Measurements from ENCODE around the gene ZAR1.
"Not testable (repeated sequence)": the region's sequence is repeated elsewhere in the genome, so short reads cannot be mapped to it uniquely, and the experiment has no call there.

ZAR1 gene, protein sequence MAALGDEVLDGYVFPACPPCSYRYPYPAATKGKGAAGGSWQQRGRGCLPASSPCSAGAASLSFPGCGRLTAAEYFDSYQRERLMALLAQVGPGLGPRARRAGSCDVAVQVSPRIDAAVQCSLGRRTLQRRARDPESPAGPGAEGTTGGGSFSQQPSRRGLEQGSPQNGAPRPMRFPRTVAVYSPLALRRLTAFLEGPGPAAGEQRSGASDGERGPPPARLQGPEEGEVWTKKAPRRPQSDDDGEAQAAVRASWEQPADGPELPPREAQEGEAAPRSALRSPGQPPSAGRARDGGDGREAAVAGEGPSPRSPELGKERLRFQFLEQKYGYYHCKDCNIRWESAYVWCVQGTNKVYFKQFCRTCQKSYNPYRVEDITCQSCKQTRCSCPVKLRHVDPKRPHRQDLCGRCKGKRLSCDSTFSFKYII

DNA sequence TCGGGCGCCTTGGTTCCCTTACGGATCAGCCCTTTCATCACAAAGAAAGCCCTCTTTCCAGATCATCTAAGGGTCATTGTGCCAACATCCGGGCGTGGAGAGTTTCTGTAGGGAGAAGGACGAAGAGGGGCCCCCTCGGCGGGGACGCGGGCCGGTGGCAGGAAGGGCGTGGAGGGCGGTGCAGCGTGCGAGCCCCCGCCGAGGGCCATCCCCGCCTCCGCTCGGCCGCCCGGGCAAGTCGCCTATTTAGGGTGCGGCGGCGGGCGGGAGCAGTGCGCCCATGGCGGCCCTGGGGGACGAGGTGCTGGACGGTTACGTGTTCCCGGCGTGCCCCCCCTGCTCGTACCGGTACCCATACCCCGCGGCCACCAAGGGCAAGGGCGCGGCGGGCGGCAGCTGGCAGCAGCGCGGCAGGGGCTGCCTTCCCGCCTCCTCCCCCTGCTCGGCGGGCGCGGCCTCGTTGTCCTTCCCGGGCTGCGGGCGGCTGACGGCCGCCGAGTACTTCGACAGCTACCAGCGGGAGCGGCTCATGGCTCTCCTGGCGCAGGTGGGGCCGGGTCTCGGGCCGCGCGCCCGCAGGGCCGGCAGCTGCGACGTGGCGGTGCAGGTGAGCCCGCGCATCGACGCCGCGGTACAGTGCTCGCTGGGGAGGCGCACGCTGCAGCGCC, at the start of gene ZAR1:
ZAR1 (plus strand) TSS at position 241 of the 668 bp plus-strand sequence; CDS start at position 281, 40 bp downstream.
- DNase-seq (ENCODE audit: low read depth, low spot score), result no peak

DNA sequence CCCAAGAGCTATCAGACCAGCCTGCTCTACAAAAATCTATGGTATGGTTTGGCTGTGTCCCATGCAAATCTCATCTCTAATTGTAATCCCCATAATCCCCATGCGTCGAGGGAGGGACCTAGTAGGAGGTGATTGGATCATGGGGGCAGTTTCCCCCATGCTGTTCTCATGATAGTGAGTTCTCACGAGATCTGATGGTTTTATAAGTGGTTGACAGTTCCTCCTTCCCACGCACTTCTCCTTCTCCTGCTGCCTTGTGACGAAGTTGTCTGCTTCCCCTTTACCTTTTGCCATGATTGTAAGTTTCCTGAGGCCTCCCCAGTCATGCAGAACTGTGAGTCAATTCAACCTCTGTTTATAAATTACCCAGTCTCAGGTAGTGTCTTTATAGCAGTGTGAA, 49.1 kb upstream of the ZAR1 start:
- not testable (repeated sequence) for DNase-seq (ENCODE audit: low read depth, low spot score)

DNA sequence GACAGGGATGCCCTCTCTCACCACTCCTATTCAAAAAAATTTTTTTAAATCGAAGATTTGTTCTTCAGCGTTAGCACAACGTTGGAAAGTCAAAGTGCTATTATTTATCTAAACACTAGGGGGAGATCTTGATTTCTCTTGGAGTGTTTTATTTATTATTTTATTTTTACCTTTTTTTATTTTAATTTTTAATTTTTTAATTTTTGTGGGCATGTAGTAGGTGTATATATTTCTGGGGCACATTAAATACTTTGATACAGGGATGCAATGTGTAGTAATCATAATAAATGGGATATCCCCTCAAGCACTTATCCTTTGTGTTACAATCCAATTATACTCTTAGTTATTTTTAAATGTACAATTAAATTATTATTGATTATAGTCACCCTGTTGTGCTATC, 44.3 kb upstream of the ZAR1 start:
- DNase-seq (ENCODE audit: low read depth, low spot score), result no peak

DNA sequence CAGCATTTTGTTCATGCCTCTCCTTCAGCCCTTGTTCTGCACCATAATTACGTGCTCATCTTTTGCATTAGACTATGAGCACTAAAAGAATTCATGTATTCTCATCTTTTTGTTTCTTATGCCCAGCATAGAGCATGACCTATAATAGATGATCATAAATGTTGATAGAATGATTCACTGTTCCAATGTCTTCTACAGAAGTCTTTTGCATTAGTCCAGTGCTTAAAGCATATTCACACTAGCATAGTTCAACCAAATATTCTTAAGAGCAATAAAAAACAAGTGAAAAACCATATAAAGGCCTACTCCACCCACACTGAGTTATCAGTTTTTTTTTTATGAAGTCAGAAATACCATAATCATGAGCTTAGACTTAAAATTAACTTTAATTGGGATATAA, 43.4 kb upstream of the ZAR1 start:
- no peak for DNase-seq (ENCODE audit: low read depth, low spot score)

DNA sequence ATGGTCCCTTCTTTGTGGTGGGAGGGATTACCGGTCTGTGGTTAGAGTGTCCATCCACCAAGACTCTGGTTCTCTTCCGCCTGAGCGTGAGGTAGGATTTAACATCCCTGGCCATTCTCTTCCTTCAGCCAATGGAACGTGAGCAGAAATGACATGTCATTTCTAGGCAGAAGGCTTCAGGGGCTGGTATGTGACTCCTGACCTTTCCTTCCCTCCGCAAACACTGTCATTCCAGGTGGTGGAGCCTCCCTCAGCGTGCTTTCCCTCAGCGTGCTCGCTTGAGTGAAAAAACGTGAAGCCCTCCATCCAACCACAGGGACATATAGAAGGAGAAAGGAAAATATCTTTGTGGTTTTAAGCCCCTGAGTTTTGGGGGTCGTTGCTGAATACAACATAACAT, 40.9 kb upstream of the ZAR1 start:
- DNase-seq (ENCODE audit: low read depth, low spot score), result no peak

DNA sequence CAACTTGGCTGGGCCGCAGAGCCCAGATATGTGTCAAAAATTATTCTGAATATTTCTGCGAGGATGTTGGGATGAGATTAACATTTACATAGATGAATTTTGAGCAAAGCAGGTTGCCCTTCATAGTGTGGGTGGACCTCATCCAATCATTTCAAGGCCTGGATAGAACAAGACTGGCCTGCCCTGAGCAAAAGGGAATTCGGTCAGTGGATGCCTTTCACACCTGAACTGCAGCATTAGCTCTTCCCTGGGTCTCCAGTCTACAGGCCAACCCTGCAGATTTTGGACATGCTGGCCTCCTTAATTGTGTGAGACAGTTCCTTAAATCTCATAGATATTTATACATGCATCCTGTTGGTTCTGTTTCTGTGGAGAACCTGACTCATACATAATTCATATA, 39.3 kb upstream of the ZAR1 start:
- no peak for DNase-seq (ENCODE audit: low read depth, low spot score)

DNA sequence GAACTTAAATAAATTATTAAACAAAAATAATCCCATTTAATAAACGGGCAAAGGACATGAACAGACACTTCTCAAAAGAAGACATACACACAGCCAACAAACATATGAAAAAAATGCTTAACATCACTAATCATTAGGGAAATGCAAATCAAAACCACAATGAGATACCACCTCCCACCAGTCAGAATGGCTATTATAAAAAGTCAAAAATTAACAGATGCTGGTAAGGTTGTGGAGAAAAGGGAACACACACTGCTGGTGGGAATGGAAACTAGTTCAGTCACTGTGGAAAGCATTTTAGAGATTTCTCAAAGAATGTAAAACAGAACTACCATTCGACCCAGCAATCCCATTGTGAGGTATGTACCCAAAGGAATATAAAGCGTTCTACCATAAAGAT, 38.4 kb upstream of the ZAR1 start:
- DNase-seq (ENCODE audit: low read depth, low spot score), result not testable (repeated sequence)

DNA sequence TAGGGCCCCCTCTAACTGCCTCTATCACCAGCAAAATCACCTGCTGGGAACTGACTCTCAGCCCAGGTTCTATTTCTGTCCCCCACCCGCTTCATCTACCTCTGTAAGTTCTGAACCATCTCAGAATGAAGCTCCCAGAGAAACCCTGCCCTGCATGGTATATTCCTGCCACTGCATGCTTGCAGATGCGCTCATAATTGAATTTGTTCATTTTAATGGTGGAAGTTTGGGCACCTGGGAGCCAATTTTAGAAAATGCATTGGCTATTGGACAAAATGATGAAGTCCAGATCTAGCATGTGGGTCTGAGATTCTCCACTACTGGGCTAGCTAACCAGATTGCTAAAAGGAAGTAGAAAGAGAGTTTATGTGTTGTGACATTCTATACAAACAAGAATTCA, 35.5 kb upstream of the ZAR1 start:
- no peak for DNase-seq (ENCODE audit: low read depth, low spot score)

DNA sequence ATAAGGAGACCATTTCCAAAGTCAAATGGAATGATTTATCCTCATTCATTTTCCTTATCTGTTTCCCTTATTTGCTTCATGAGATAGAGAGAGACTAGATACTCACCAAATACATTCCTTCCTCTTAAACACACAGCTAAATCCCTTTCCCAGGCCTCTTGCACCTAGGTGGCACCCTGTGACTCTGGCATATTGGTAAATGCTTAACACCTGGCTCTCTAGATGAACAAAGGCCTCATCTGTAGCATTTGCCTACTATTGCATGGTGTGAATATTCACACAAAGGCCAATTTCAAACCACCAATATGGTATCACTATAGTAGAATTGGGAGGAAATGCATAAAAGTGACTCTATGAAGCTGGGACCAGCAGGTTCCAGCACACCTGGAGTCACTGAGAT, 29.1 kb upstream of the ZAR1 start:
- no peak for DNase-seq (ENCODE audit: low read depth, low spot score)

DNA sequence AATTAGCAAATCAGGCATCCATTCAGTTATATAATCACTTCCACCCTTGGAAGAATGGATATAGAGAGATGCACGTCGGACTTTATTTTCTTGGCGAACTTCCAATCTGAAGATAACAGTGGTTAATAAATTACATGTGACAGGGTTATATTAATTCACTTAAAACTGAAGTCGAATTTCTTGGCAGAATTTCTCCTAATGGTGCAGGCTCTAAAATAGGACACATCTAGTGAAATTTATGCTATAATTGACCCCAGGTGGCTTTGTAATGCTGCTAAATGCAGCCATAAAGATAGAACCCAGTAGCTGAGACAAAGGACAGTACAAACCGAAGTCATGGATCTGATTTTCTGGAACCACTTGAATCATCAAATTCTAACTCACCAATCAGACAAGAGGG, 27.7 kb upstream of the ZAR1 start:
- DNase-seq (ENCODE audit: low read depth, low spot score), result no peak

DNA sequence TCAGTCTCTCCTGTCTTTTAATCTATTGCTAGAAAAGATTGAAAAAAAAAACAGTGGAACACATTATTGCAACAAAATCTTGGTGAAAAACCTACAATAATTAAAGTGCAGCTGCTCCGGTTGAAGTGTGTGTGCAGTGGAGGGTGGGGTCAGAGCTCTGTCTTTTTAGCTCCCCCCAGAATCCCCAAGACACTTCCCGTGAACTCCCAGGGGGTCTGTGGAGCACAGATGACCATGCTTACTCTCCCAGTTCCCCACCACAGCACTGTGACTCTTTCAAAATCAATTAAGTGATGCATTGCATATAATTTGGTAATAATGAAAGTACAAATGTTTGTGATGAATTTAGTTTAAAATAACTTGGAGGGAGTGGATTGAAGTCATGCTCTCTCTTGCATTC, 22.6 kb upstream of the ZAR1 start:
- DNase-seq (ENCODE audit: low read depth, low spot score), result no peak

DNA sequence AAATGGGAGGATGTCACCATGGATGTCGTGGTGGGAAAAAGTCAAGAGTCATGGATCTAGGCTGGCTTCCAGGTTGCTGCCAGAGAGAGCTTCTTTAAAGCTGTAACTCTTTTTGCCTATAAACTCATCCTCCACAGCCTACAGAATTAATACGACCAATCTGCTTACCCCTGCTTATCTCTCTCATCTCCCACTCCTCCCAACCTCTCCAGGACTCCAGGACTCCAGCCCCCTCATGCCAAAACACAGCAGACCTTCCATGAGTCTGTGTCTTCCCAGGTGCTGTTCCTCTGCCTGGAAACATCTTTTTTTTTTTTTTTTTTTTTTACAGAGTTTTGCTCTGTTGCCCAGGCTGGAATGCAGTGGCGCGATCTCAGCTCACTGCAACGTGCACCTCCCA, 22.2 kb upstream of the ZAR1 start:
- DNase-seq (ENCODE audit: low read depth, low spot score), result no peak

DNA sequence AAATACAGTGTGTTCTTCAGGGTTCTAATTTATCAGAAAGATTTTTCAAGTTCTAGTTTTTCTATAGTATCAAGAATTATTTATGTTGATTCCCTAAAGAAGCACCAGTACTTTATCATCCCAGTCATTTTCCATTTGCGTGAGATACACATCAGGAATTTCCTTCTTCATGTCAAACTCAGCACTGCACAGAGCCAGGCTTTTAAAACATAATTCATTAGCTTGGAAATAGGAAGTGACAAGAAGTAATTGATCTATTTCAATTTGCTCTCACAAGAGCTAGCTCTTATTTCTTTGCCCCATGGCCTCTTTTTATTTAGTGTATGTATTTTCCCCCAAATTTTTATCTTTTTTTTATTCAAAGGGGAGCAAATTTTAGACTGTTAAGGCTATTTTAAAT, 19.9 kb upstream of the ZAR1 start:
- DNase-seq (ENCODE audit: low read depth, low spot score), result no peak

DNA sequence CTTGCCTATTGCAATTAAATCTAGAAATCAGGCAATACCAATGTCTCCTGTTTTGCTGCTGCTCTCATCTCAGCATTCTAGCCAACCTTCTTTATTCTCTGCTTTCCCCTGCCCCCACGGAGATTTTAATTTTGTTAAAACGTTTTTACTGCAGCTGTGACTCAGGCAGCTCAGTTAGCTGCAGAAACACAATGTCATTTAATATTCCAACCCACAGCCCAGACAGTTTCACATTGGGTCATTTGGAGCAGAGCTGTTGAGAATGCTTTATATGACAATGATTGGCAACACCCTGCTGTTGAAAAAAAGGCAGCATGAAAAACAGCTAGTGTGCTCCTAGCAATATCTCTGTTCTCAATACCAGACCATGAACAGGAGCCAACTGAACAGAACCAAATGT, 19.5 kb upstream of the ZAR1 start:
- DNase-seq (ENCODE audit: low read depth, low spot score), result no peak

DNA sequence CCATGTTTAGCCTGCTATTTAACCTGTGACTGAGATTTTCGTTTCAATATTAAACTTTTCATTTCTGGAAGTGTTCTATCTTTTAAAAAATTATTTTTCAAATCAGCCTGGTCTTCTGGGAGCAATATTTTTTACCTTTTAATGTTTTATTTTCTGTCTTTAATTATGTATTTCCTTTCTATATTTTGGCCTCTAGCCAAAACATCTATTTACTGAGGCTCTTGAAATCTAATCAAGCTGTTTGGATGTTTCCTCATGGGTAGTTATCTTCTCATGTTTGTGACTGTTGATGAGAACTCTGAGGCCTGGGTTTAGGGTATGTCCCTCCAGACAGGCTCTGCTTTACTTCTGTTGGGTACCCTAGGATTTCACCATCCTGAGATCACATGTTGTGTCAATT, 17.3 kb upstream of the ZAR1 start:
- DNase-seq (ENCODE audit: low read depth, low spot score), result no peak

DNA sequence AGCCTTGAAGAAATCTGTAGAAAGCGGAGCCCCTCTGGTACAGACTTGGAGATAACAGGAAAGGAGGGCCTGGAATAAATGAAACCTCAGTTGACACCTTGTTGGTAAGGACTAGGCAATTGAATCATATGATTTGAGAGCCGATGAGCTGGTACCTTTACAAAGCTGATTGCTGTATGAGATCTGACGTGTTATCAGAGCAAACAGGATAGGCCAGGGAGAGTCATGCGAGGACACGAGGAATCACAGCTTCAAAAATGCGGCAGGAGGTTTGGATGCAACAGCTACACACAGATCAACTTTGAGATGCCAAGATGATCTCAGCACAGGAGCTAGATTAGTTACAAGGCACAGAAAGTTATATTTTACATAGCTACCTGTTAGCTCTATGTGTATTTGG, 14.3 kb upstream of the ZAR1 start:
- DNase-seq (ENCODE audit: low read depth, low spot score), result no peak

DNA sequence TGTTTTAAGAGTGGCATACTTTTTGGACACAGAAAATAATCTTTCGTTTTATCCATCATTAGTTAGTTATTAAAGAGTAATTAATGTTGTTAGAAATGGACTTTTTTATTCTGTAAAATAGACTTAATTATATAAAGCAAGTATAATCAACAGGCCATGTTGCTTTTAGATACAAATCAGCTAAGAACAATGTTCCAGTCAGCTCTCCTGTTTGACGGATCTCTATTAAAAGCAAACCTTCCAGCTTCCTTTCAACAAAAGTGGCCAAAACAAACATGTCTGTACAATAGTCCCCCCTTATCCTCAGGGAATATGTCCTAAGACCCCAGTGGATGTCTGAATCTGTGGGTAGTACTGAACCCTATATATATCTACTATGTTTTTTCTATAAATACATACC, 11.8 kb upstream of the ZAR1 start:
- no peak for DNase-seq (ENCODE audit: low read depth, low spot score)

DNA sequence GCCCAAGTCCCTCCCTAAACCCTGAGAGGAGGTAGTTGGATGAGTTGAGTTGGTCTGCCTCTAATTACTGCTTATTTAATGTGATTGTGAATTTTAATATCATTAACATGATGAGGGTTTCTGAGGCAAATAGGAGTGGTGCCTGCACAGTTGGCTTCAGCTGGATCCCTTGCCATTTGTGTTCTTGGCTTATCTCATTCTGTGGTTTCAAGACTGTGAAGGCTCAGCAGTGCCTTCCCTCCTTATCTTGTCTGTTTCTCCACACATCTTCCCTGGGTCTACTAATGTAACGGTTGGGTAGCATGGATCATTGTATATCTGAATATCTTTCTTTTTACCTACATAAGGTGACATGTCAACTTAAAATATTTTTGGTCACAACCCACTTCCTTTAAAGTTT, 8.5 kb upstream of the ZAR1 start:
- DNase-seq (ENCODE audit: low read depth, low spot score), result no peak

DNA sequence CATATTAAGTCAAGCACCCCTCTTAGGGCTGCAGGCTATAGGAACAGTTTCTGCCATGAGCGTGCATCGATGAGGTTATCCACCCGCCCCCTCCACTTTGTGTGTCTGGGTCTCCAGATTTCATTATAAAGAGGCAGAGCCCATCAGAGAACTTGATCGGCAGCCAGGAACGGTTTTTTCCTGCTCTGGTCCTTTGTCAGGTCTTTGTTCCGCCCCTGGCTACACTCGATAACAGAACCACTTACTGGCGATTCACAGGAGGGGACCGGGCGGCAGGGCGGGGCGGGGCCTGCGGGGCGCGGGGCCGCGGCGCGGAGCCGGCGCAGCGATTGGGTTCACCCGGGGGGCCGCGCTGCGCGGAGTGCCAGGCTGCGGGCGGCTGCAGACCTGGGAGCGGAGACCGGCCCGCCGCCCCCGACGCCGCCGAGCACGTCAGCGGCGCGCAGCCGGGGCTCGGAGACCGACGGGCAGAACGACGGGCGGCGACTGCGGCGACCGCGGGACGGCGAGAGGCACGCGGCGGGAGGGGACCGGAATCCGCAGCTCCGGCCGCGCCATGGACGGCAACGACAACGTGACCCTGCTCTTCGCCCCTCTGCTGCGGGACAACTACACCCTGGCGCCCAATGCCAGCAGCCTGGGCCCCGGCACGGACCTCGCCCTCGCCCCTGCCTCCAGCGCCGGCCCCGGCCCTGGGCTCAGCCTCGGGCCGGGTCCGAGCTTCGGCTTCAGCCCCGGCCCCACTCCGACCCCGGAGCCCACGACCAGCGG, 6.9 kb upstream of the ZAR1 start, which contains the start of gene SLC10A4:
SLC10A4 (plus strand) TSS at position 338 of the 771 bp plus-strand sequence; CDS start at position 557, 219 bp downstream.
- no peak for DNase-seq (ENCODE audit: low read depth, low spot score)

DNA sequence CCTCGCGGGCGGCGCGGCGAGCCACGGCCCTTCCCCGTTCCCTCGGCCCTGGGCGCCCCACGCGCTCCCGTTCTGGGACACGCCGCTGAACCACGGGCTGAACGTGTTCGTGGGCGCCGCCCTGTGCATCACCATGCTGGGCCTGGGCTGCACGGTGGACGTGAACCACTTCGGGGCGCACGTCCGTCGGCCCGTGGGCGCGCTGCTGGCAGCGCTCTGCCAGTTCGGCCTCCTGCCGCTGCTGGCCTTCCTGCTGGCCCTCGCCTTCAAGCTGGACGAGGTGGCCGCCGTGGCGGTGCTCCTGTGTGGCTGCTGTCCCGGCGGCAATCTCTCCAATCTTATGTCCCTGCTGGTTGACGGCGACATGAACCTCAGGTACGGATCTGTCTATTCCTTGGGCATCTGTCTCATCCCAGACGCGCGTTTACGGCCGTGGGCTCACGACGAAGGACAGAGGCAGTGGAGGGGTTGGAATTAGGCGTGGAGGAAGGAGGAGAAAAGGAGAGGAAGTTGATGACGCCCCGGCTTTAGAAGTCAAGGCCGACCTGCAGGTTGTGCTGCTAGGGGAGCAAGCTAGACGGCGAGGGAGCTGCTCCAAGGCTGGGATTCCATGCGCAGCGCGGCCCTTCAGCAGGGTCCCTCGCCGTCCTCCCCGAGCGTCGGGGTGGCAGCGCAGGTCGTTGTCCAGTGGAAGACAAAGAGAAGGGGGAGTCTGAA, 6.1 kb upstream of the ZAR1 start:
- DNase-seq (ENCODE audit: low read depth, low spot score), result no peak

DNA sequence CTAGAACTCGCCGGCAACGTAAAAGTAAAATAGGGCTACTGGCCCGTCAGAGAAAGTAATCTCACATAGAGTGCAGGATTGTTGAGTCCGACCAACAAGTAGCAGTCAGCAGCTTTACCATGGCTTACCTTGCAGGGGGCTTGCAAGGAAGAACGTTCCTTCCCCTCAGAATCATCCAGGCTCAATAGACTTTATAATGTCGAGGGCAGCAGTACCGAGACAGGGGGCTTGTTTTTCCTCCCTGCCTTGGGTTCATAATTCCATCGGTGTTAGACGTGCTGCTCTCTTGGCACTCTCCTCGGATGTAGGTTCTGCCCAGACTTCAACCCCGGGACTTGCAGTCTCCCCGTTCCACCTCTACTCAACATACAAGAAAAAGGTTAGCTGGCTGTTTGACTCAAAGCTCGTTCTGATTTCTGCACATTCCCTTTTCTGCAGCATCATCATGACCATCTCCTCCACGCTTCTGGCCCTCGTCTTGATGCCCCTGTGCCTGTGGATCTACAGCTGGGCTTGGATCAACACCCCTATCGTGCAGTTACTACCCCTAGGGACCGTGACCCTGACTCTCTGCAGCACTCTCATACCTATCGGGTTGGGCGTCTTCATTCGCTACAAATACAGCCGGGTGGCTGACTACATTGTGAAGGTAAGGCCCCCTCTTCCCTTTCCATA, 5.4 kb upstream of the ZAR1 start:
- no peak for DNase-seq (ENCODE audit: low read depth, low spot score)

All from activated CD4-positive, CD25-positive, alpha-beta regulatory T cell treated with anti-CD3 and anti-CD28 coated beads, Interleukin-2, amount 50 U/mL, for 16 hours (primary cell).